NCI-H526 (cell line): ENCODE results near the gene UBR3.
A peak's percentile ranks its signal among the peaks of the same experiment; 100 is the strongest.
"Not testable (repeated sequence)": the region's sequence is repeated elsewhere in the genome, so short reads cannot be mapped to it uniquely, and the experiment has no call there.

Experiments
- DNase-seq, 2 experiments: peaks; one replicate each; lab custom pipeline; 2025; lab: John Stamatoyannopoulos, UW

The UBR3 gene

DNA sequence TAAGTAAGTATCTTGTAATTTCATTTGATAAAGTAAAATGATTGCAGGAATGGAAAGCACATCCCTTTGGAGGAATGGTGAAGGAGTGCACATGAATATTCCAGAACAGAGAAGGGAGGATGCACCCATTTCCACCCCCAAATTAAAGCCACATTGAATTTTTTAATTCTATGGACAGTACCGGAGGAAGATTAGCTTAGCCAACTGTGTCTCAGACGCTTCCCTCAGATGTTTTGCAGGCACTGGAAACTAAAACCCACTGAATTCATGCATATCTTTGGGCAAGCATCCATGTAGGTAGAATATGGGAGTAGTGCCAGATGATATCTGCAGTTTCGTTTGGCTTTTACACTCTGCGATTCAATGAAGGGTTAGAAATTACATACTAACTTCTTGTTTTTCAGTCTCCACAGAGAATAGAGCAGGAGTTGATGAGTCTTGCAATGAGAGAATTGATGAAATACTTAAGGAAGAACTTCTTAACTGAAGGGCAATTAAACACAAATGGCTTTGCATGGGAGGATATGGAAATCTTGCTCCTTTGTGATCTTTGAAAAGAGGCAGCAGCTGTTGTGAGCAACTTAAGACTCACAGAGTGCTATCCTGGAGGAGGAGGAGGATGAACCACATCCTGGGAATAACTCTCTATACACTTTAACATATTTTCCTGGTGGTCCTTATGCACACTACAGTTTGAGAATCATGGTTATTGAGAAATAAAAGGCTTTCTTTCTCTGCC lies 279.0 kb downstream of the UBR3 start:
- DNase-seq: no peak

DNA sequence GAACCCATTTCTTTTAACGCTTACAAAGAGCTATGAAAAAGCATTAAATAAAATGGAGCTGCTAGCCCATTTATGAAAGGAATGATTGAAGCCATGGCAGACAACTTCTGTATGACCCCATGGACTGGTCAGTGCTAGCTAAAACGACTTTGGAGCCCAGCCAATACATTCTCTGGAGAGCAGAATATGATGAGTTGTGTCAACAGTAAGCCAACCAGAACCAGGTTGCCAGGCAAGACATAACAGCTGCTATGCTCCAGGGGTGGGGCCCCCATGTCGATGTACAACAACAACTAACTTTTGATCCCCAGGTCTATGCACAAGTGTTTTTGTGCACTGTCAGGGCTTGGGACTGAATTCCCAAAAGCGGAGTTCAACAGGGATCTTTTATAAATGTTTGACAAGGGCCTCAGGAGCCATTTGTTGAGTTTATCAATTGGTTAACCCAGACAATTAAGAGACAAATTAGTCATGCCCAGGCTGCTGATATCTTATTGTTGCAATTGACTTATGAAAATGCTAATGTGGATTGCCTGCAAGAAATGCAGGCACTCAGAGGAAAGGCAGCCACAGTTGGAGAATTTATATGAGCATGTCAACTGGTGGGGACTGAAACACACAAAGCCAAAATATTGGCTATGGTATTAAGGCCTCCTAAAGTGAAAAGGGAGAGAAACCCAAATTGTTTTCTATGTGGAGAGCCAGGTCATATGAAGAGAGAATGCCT lies 286.1 kb downstream of the UBR3 start:
- DNase-seq: no peak

- no peak for DNase-seq
These were observed 288.4 kb downstream of the UBR3 start for GRCh38 chr2:170115501-170116229.

DNA sequence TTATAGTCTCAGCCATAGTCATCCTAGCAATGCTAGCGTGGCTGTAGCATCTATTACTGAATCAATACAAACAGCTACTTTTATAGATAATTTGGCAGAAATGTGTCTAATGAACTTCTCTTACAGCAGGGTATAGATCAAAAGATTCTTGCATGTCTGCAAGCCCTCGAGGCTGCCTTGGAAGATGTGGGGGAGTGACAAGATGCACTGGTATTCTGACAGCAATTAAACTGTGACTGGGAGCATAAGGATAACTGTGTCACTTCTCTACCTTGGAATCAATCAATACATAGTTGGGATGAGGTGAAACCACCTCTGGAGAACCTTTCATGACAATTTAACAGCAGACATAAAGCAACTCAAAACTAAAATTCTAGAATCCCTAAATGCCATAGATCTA lies 291.4 kb downstream of the UBR3 start:
- DNase-seq: no peak

DNA sequence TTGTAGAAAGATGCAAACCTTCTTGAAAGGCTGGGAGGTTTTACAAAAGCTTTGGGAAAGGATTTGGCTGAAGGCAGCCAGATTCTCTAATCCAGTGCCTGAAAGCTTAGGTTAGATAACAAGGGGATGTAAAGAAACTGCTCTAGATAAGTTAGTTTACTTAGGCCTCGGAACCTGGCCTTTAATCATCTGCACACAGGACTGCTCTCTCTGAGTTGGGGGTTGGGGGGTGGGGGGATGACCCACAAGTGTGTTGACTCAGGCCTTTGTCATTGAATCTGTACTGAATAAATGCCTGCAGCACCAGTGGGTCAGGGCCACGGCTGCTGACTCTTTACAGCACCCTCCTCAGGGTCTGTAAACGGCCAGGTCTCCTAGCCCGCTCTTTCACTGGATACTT lies 292.1 kb downstream of the UBR3 start:
- not testable (repeated sequence) for DNase-seq

GRCh38 chr2:170121689-170122088 lies 294.4 kb downstream of the UBR3 start:
- DNase-seq: no peak

GRCh38 chr2:170122883-170123547 lies 295.8 kb downstream of the UBR3 start:
- no peak for DNase-seq

DNA sequence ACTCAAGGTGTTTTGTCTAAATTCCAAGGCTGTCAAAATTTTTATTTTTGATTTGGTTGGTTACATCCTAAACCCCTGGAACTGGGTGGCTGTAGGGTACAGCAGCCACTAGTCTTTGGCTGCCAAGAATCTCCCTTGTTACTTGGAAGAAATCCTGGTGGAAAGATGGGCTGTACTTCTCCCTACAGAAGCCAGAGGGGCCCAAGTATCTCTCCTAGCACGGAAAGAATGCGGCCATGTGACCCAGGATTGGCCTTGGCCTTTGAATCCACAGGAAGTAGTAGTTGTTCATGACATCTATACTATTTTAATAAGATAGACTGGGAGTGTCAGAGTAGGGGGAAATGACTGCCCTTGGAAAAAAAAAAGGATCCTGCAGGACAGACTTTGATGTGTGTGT lies 296.3 kb downstream of the UBR3 start:
- DNase-seq: no peak

DNA sequence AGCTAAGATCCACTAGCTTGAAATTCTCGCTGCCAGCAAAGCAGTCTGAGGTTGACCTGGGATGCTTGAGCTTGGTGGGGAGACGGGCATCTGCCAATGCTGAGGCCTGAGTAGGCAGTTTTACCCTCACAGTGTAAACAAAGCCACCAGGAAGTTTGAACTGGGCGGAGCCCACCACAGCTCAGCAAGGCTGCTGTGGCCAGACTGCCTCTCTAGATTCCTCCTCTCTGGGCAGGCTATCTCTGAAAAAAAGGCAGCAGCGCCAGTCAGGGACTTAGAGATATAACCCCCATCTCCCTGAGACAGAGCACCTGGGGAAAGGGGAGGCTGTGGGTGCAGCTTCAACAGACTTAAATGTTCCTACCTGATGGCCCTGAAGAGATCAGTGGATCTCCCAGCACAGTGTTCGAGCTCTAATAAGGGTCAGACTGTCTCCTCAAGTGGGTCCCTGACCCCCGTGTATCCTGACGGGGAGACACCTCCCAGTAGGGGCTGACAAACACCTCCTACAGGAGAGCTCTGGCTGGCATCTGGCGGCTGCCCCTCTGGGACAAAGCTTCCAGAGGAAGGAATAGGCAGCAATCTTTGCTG lies 299.0 kb downstream of the UBR3 start:
- DNase-seq: peak in 1 of 2 experiments; percentile 12
